HuH-7 (cell line): ENCODE results near the gene CCL28.

Experiments
- DNase-seq: peaks from one replicate; pipeline ENCODE4 v3.0.0; 2011; ENCODE audit warnings: low spot score

The CCL28 gene

DNA sequence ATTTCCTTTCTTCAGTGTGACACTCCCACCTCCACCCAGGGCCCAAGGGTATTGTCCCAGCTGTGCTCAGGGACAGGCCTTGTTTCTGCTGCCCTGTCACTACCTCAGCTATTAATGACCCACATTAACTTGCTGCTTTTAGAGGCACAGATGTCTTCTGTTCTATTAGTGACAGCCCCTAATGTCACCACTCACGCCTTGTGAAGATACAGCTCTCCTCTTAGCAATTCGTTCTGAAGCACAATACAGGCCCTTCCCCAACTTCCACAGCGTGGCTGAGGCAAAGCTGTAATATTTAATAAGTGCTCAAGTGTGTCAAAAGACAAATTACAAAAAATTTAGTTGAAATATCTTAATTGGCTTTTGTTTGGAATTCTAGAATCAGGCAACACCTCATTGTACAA, 54.3 kb downstream of the CCL28 start:
- DNase-seq = no peak

DNA sequence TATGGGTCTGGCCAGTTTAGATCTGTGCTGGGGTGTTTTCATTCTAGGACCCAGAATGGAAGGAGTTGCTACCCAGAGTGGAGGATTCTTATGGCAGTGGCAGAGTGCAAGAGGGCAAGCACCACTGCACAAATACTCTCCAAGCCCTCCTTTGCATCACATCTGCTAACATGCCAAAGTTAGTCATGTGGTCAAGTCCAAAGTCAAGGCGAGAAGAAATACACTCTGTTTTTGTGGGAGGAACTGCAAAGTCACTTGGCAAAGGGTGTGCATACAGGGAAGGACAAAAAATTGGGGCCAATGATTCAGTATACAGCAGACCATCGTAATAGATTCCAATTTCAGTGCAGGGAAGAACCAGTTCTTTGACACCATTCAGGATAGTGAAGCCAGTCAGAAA, 55.1 kb downstream of the CCL28 start:
- no peak for DNase-seq

DNA sequence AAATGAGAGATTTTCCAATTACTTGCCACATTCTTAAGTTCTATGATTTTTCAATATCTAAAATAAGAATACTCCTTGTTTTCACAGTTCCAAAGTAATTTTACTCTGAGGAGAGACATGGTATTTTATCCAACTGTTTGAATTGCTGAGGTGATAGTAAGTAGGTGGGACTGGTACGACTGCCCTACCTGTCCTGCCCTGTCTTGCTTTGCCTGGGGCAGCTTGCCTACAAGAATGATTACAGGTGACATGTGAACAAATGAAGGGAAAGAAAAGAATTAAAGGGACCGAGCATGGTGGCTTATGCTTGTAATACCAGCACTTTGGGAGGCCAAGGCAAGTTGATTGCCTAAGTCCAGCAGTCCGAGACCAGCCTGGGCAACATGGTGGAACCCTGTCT, 57.4 kb downstream of the CCL28 start:
- no peak for DNase-seq

DNA sequence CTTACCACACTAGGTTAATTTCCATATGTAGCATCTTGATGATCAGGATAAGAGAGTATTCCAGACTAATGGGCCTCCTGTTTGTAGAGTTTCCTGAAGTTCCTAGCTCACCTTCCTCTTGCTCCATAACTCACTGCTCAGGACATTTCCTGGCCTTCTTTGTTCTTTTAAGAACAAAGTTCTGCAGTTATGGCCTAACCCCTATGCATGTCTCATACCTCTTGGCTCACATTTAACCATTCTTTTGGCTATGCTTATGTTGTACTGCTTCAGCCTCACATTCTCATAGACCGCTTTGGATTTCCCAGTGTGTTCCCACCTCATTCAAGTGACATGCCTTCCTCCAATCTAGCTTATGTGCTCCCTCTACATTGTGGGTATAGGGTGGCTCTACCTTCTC, 58.5 kb downstream of the CCL28 start:
- no peak for DNase-seq

DNA sequence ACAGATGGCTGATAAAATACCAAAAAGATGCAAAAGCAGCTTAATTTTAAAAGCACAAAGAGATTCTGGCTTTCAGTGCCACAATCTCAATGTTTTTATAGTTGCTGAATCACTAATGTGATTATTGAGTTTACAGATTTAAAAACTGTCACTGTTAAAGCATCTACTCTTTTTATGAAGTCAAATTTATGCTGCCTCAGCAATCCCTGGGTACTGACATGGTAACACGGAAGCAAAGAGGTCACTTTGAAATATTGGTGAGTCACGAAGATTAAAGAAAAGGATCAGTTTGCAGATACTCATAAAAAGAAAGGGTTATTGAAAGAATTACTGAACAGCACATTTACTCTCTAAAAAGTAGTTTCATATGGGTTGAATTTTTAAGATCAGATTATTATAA, 59.3 kb downstream of the CCL28 start:
- no peak for DNase-seq

DNA sequence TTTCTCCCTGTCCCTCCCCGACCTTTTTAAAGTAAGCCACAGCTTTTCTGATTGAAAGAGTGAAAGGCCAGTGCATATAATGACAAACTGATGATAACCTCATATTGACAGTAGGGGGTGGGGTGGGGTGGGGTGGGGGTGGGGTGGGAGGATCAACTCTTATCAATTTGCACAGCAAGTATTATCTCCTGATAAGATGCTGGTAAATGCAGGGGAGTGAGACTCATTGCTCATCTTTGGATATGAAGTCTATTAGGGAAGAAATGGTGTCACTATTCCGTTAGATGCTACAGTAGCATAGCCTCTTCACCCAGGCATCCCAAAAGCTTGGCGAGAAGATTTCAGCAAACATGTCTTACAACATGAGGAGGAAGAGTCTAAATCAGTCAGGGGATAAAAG, 60.1 kb downstream of the CCL28 start:
- DNase-seq = no peak

DNA sequence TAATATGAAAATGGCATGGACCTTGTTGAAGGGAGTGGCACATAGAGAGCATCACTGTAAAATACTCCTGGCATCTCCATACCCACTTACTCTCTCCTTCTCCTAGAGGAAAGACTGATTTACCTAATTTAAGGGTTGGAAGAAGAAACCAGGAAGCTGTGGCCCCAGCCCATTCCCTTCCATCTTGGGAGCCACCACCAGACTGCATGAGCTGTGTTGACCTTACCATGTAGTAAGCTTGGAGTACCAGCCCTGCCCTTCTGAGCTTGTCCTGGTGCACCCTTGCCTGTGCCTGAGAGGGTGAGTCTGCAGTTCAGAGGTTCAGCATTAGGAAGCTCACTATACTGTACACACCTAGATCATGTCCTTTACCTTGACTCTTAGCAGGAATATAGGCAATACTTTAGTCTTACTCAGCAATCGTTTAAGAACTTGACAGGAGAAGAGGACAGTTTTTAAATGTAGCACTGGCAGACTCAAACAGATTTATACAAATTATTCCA, 63.3 kb downstream of the CCL28 start:
- DNase-seq = no peak

DNA sequence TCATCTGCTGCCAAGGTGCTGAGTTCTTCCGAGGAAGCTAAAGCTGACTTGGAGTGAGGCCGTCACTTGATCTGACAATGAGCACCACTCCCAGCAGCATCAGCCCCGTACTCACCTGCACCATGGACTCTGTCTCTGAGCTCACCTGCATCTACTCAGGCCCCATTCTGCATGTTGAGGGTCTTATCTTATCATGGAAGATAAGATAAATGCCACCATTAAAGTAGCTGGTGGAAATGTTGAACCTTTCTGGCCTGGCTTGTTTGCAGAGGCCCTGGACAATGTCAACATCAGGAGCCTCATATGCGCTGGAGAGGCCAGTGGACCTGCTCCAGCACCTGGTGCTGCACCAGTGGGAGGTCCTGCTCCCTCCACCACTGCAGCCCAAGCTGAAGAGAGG, 64.0 kb downstream of the CCL28 start:
- peak; percentile 40 for DNase-seq

DNA sequence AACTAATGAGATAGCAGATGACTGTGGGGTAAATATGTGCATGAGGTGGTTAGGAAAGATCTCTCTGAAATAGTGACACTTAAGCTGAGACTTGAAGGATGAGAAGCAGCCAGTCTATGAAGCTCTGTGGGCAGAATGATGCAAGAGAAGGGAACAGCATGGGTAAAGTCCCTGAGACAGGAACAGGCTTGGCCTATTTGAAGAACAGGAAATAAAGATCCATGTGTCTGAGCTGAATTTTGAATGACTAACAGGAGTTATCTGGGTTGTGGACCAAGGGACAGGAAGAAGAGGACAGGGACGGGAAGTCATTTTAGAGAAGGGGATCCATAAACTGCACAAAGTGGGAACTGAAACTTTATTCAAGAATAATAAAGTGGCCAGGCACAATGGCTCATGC, 73.3 kb downstream of the CCL28 start:
- DNase-seq = no peak

DNA sequence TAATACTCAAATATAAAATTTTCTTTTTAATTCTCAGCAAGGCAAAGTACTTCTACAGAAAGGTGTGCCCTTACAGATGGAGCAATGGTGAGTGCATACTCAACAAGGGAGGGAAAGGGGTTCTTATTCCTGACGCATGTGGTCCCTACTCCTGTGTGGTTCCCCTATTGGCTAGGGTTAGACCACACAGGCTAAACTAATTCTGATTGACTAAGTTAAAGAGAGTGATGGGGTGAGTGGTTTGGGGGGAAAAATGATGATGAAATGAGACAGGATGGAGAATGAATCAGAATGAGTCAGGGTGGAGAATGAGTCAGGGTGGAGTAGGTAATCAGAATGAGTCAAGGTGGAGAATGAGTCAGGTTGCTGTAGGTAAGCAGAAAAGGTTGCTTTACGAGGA, 76.0 kb downstream of the CCL28 start:
- no peak for DNase-seq

DNA sequence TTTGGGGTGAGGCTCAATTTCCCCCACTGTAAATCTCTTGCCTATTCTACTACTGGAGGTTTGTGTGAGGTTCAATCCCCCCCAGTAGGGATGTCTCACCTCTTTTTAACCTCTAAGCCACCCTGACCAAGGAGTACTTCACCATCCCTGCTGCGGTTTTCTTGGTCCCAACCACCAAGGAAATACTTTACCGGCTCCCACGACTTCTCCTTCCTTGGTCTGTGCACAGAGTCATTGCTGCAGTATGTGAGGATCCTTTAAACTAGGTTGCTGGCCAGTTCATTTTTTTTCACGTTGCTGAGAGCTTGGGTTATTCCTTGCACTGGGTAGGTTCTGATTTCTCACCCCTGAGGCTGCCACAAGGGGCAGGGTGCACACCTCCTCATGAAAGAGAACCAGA, 76.5 kb downstream of the CCL28 start:
- no peak for DNase-seq

DNA sequence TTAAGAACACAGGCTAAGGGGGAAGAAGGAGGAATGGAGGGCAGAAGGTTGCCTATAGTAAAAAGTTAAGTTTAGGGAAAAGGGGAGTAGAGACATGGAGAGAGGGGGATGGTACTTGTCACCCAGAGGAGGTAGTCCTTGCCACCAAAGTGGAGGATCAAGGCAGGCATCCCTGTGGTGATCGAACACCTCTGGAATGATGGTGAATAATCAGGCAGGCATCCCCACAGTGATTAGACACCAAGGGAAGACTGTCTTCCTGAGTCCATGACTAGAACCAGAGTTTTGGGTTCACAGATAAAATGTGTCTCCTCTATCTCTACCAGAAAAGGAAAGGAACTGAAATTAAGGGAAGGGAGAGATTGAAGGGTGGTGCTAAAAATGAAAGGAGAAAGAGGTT, 79.8 kb downstream of the CCL28 start:
- no peak for DNase-seq
